Muscle of back (tissue), 11 donors: Measurements from ENCODE around the gene GTPBP2. TPM values are rescaled to one million over a fixed set of nuclear protein-coding genes. Genes with fewer than 3 reads are reported as not detected.
A peak's percentile ranks its signal among the peaks of the same experiment; 100 is the strongest.

Experiments
- DNase-seq, 3 donors: peaks; one replicate each; pipeline versions ENCODE4 v3.0.0 to v3.0.0-alpha.2; 2013
- polyA plus RNA-seq, 10 donors: library from polyadenylated mRNA; unstranded; fragments of 120-200 nt; gene quantifications; one replicate each; pipeline ENCODE4 v1.2.1, GENCODE V29; 2013; ENCODE audit not compliant: insufficient read length in 10 of 10

Gene GTPBP2
- polyA plus RNA-seq, 10 donors: 29.3 to 57.9 (median 36.7) TPM

DNA sequence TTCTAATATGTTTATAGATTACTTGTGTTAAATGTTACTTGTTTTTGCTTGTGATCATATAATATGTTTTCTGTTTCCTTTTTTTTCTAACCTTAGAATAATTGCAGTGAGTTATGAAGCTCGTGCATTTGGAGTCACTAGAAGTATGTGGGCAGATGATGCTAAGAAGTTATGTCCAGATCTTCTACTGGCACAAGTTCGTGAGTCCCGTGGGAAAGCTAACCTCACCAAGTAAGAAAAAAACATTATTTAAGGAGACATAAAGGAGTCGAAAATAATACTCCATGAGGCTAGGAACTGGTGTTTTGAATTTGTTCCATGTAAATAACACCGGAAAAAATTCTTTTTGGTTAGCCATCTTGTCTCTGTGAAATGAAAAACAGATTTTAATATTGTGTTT lies 46.2 kb downstream of the GTPBP2 start:
- no peak for DNase-seq

DNA sequence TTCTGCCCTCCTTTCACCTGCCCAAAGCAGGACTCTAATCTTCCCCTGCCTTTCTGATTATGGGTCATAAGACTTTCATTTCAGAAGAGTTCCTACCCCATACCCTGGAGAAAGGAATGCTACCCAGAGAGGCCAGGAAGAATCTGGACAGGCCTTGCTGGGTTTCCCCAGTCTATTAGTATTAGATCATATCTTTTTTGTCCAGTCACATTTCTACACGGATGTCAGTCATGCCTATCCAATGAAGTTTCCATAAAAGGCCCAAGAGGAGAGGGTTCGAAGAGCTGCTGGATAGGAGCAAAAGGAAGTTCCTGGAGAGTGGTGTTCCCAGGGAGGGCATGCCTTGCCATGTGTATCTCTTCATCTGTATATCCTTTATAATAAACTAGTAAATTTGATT lies 49.9 kb downstream of the GTPBP2 start:
- no peak for DNase-seq

DNA sequence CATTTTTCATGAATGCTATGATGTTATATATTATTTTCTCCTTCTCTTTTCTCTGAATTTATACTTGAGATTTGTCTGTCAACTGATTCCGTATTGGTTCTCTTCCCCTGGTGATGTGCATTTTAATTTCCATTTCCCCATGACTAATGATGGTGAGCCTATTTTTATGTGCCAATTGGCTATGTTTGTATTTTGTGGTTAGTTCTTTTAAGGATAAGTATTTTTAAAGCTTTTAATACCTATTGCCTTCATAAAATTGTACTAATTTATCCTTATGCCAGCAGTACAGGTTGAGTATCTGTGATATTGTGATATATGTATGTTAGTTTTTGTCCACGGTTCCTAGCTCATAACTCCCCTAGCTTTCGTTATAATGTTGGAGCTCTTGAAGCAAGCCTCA lies 50.3 kb downstream of the GTPBP2 start:
- DNase-seq: no peak

- peak; percentile 93 to 97 (median 95) for DNase-seq
Observed at GRCh38 chr6:43575772-43576551, 53.1 kb downstream of the GTPBP2 start, which contains the start of the genes POLH and XPO5. TSS of gene POLH (plus strand) at chr6:43576185. CDS start at chr6:43582320, 6,135 bp downstream. TSS of gene XPO5 (minus strand) at chr6:43576038. CDS start at chr6:43575864, 174 bp downstream.

DNA sequence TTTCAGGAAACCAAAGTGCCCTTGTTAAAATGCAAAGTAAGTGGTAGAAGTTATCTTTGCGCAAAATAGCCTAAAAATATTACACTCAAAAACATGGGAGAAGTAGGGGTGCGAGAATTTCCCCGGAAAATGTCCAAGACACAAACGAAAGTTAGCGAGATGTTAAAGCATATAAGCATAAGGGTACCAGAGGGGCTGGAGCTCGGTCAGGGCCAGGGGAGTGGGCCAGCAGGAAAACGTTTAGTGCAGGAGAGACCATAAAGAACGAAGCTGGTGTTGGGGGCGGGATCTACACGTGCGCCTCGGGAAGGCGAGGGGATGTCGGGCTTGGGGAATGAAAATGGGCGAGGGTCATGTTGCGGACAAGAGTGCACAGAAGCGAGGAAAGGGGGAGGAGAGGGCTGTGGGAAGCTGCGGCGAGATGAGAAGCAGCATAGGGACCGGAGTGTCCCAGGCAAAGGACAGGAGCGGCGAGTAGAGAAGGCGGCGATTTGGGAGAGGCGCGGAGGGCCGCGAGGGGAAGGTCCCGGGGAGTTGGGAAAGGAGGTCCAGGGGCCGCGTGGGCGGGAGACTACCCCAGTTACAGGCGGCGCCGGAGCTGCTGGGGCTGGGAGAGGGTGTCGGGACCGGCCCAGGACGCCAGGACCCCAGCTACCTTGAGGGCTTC lies 53.8 kb downstream of the GTPBP2 start:
- peak in 2 of 3 donors; percentile 3 to 22 for DNase-seq

GRCh38 chr6:43572015-43572414 lies 57.0 kb downstream of the GTPBP2 start:
- no peak for DNase-seq

DNA sequence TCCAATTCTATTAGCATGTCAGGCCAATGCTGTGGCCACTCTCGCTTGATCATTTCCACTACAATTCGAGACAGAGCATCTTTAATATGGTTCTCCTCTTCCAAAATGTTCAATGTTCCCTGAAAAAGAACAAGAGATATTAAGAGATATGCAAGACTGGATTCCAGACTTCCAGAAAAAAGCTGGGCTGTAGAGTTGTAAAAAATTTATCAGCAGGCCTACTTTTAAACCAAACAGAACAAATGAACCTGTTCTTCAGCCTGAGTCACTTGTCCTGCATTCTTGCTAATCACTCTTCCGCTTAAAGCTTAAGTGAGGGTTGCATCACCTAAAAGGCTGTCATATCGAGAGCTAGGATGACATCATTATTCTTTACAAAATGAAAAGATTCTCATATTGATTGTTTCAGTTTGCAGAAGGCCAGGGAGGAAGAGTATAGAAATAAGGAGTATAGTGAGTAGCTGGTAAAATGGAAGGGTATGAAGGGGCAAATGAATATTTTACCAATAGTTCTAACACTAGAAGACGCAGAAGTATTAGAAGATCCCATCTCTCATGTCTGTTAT lies 58.1 kb downstream of the GTPBP2 start:
- DNase-seq: no peak

Other genes with a start within 250 kb of the GTPBP2 start
- 10 to 100 TPM in 9 of 10 donors, 1 to 10 TPM in 1; 9.8 to 19.7 (median 13.7) TPM for gene ABCC10, start 201.7 kb downstream of the GTPBP2 start, polyA plus RNA-seq
- 1 to 10 TPM; 1.4 to 4.3 (median 2.1) TPM for gene DLK2, start 173.7 kb downstream of the GTPBP2 start, polyA plus RNA-seq
- 10 to 100 TPM; 17.8 to 35.8 (median 25.1) TPM for gene TJAP1, start 151.7 kb downstream of the GTPBP2 start, polyA plus RNA-seq
- under 1 TPM; 0.10 to 0.26 (median 0.15) TPM for gene LRRC73, start 118.9 kb downstream of the GTPBP2 start, polyA plus RNA-seq
- gene YIPF3, start 112.3 kb downstream of the GTPBP2 start, polyA plus RNA-seq: 100 to 1,000 TPM in 1 of 10 donors, 10 to 100 TPM in 9; 75.0 to 103 (median 83.3) TPM
- 10 to 100 TPM; 13.6 to 22.3 (median 17.0) TPM for gene POLR1C, start 112.2 kb downstream of the GTPBP2 start, polyA plus RNA-seq
- gene XPO5, start 53.2 kb downstream of the GTPBP2 start, polyA plus RNA-seq: 10 to 100 TPM; 19.8 to 37.0 (median 28.1) TPM
- gene POLH, start 53.1 kb downstream of the GTPBP2 start, polyA plus RNA-seq: 10 to 100 TPM; 10.4 to 17.9 (median 12.8) TPM
- gene MAD2L1BP, start 6.6 kb upstream of the GTPBP2 start, polyA plus RNA-seq: 10 to 100 TPM; 16.0 to 19.8 (median 17.4) TPM
- gene RSPH9, start 15.8 kb upstream of the GTPBP2 start, polyA plus RNA-seq: 1 to 10 TPM in 1 of 10 donors, under 1 TPM in 9; 0.28 to 1.1 (median 0.70) TPM
- gene MRPS18A, start 58.5 kb upstream of the GTPBP2 start, polyA plus RNA-seq: 10 to 100 TPM; 25.5 to 33.5 (median 29.8) TPM
- 100 to 1,000 TPM in 1 of 10 donors, 10 to 100 TPM in 9; 59.9 to 105 (median 69.1) TPM for gene VEGFA, start 140.9 kb upstream of the GTPBP2 start, polyA plus RNA-seq